ENCODE data around the gene TPM1.
A peak's percentile ranks its signal among the peaks of the same experiment; 100 is the strongest.
"Not testable (repeated sequence)": the region's sequence is repeated elsewhere in the genome, so short reads cannot be mapped to it uniquely, and the experiment has no call there.

The TPM1 gene

DNA sequence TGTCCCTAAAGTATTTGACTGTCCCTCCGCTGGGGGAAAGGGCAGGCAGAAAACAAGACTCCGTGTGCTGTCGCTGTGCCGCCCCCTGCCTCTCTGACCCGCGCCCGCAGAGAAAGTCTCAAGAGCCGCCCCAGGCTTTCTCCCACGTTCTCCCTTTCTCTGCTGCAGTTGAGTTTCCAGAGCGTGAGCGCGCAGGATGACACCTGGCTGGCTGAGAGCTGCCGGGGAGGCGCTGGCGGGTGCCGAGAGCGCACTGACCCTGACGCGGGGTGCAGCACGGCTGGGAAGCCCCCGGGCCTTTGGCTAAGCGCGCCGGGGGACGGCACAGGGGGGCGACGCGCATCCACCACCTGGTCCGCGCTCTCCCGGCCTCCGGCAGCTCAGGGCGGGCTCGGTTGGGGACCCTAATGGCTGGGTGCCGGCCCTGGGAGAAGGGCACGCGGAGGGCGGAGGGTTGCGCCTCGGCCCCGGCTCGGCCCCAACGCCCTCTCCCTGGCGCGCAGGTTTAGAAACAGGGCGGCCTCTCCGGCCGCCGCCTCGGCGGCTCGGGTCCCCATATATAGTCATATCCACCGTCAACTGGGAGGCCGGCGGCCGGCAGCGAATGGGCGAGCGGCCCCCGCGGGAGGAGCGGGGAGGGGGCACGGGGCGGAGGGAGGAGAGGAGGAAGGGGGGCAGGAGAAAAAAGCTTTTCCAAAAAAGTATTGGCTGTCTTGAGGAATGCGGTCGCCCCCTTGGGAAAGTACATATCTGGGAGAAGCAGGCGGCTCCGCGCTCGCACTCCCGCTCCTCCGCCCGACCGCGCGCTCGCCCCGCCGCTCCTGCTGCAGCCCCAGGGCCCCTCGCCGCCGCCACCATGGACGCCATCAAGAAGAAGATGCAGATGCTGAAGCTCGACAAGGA is at the start of gene TPM1:
TPM1 (plus strand) TSS at position 774 of the 903 bp plus-strand sequence; CDS start at position 857, 83 bp downstream.
- TF ChIP-seq, protein P1, sequence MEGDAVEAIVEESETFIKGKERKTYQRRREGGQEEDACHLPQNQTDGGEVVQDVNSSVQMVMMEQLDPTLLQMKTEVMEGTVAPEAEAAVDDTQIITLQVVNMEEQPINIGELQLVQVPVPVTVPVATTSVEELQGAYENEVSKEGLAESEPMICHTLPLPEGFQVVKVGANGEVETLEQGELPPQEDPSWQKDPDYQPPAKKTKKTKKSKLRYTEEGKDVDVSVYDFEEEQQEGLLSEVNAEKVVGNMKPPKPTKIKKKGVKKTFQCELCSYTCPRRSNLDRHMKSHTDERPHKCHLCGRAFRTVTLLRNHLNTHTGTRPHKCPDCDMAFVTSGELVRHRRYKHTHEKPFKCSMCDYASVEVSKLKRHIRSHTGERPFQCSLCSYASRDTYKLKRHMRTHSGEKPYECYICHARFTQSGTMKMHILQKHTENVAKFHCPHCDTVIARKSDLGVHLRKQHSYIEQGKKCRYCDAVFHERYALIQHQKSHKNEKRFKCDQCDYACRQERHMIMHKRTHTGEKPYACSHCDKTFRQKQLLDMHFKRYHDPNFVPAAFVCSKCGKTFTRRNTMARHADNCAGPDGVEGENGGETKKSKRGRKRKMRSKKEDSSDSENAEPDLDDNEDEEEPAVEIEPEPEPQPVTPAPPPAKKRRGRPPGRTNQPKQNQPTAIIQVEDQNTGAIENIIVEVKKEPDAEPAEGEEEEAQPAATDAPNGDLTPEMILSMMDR (IDR thresholded peaks at IDR 0.05; ENCODE audit: low read depth, low read length): peak; percentile 13
- peak within 1 kb of the TSS; percentile 79 for H3K4me3 ChIP-seq (ENCODE audit: low read depth, low read length)
- in situ Hi-C loops (cut with HindIII; ENCODE audit: low sequenced_read_pairs): no loop called here
- peak; percentile 97 for DNase-seq (ENCODE audit: low read depth, low spot score)

GRCh38 chr15:62993066-62993465 is 49.5 kb upstream of the TPM1 start:
- in situ Hi-C loops (cut with HindIII; ENCODE audit: low sequenced_read_pairs): no loop called here
- H3K4me3 ChIP-seq (ENCODE audit: low read depth, low read length): no peak overlapping the region
- DNase-seq (ENCODE audit: low read depth, low spot score): no peak
- TF ChIP-seq, protein P1 (IDR thresholded peaks at IDR 0.05; ENCODE audit: low read depth, low read length): no peak

DNA sequence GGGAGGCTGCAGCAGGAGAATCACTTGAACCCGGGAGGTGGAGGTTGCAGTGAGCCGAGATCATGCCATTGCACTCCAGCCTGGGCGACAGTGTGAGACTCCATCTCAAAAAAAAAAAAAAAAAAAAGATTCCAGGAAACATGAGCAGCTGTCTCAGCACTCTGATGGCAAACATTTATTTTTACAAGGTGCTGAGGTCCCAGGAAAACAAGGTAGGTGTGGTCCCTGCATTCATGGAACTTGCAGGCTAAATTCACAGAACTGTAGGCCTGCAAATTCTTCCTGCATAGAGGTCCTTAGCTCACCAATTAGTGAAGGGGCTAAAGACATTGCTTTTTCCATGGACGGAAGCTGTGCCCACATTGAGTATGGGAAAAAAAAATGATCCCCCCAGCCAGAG is 48.9 kb upstream of the TPM1 start:
- H3K4me3 ChIP-seq (ENCODE audit: low read depth, low read length); in situ Hi-C loops (cut with HindIII; ENCODE audit: low sequenced_read_pairs); DNase-seq (ENCODE audit: low read depth, low spot score): not testable (repeated sequence)

DNA sequence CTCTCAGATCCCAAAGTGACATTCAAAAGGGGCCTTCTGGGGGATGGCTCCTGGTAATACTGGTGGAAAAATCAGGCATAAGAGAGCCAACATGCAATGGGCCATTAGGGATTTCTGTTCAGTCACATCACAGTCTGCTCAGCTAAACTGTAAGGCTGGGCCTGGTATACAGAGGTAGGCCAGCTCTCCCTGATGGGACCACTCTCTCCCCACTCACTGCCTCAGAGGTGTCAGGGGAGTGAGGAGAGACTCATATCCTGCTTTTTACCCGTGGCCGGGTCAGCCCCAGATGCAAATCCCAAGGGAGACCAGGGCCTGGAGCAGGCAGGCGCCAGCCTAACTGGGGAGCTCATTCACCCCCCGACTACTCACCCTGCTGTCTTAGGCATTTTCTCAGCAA is 48.1 kb upstream of the TPM1 start:
- H3K4me3 ChIP-seq (ENCODE audit: low read depth, low read length): no peak overlapping the region
- TF ChIP-seq, protein P1 (IDR thresholded peaks at IDR 0.05; ENCODE audit: low read depth, low read length): no peak
- in situ Hi-C loops (cut with HindIII; ENCODE audit: low sequenced_read_pairs): no loop called here
- no peak for DNase-seq (ENCODE audit: low read depth, low spot score)

GRCh38 chr15:62994975-62995681 is 47.4 kb upstream of the TPM1 start:
- peak; percentile 23 for DNase-seq (ENCODE audit: low read depth, low spot score)
- H3K4me3 ChIP-seq (ENCODE audit: low read depth, low read length): no peak overlapping the region
- TF ChIP-seq, protein P1 (IDR thresholded peaks at IDR 0.05; ENCODE audit: low read depth, low read length): no peak
- in situ Hi-C loops (cut with HindIII; ENCODE audit: low sequenced_read_pairs): no loop called here

DNA sequence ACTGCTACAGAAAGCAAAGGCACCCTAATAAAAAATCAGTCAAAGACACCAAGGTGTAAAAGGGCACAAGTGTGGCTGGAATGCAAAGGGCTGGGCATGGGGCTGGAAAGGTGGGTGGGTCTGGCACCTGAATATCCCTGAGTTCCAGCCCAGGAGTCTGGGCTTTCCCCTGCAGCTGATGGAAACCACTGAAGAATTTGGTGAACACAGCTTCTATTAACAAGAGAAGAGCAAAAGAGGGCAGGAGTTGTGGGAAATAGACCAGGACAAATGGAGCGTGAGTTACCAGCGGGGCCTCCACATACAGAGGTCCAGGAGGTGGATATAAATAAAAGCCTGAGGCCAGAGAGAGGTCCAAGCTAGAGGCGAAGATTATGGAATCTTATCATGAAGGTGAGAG is 45.1 kb upstream of the TPM1 start:
- TF ChIP-seq, protein P1 (IDR thresholded peaks at IDR 0.05; ENCODE audit: low read depth, low read length): no peak
- in situ Hi-C loops (cut with HindIII; ENCODE audit: low sequenced_read_pairs): no loop called here
- DNase-seq (ENCODE audit: low read depth, low spot score): no peak
- no peak overlapping the region for H3K4me3 ChIP-seq (ENCODE audit: low read depth, low read length)

All from astrocyte of the spinal cord (primary cell).